Activated T-cell treated with anti-CD3 and anti-CD28 coated beads, Interleukin-2, amount 50 U/mL, for 1 hour (primary cell): ENCODE measurements around the gene CNST.

Source experiments
- DNase-seq: peaks from one replicate; pipeline ENCODE4 v3.0.0-alpha.2; 2020

CNST gene

GRCh38 chr1:246566128-246566812, at the start of gene CNST, which contains the start of gene TFB2M:
Gene CNST, plus strand, starts transcription at chr1:246566456. Its CDS starts 25,107 bp downstream, at chr1:246591563.
Gene TFB2M, minus strand, starts transcription at chr1:246566261. Its CDS starts 123 bp downstream, at chr1:246566138.
- peak; percentile 84 for DNase-seq

GRCh38 chr1:246517391-246517790, 48.9 kb upstream of the CNST start:
- no peak for DNase-seq

GRCh38 chr1:246518456-246519205, 47.6 kb upstream of the CNST start:
- DNase-seq, result no peak

- no peak for DNase-seq
These were observed 46.7 kb upstream of the CNST start for GRCh38 chr1:246519514-246519913.

GRCh38 chr1:246526380-246526779, 39.9 kb upstream of the CNST start:
- no peak for DNase-seq

GRCh38 chr1:246526915-246527314, 39.3 kb upstream of the CNST start:
- DNase-seq, result no peak

- no peak for DNase-seq
These were observed 38.7 kb upstream of the CNST start for GRCh38 chr1:246527402-246528088.

- DNase-seq, result no peak
These were observed 37.1 kb upstream of the CNST start for GRCh38 chr1:246528933-246529731.

- DNase-seq, result no peak
These were observed 35.8 kb upstream of the CNST start for GRCh38 chr1:246530482-246530881.

GRCh38 chr1:246532519-246532918, 33.7 kb upstream of the CNST start:
- DNase-seq, result no peak

GRCh38 chr1:246533371-246533905, 32.8 kb upstream of the CNST start:
- DNase-seq, result no peak

- DNase-seq, result no peak
These were observed 32.1 kb upstream of the CNST start for GRCh38 chr1:246534114-246534513.

GRCh38 chr1:246537441-246537840, 28.8 kb upstream of the CNST start:
- DNase-seq, result no peak

GRCh38 chr1:246537887-246538286, 28.4 kb upstream of the CNST start:
- no peak for DNase-seq

GRCh38 chr1:246540738-246541491, 25.3 kb upstream of the CNST start:
- DNase-seq, result no peak

GRCh38 chr1:246544001-246544400, 22.3 kb upstream of the CNST start:
- DNase-seq, result no peak

GRCh38 chr1:246549665-246550064, 16.6 kb upstream of the CNST start:
- no peak for DNase-seq

- DNase-seq, result no peak
These were observed 15.9 kb upstream of the CNST start for GRCh38 chr1:246550402-246550801.

- DNase-seq, result no peak
These were observed 14.1 kb upstream of the CNST start for GRCh38 chr1:246552110-246552509.

GRCh38 chr1:246554201-246554600, 12.1 kb upstream of the CNST start:
- no peak for DNase-seq

- no peak for DNase-seq
These were observed 8.2 kb upstream of the CNST start for GRCh38 chr1:246558041-246558440.

GRCh38 chr1:246559310-246559709, 6.9 kb upstream of the CNST start:
- no peak for DNase-seq
